ENCODE data around the gene RAMP3.

Gene RAMP3

DNA sequence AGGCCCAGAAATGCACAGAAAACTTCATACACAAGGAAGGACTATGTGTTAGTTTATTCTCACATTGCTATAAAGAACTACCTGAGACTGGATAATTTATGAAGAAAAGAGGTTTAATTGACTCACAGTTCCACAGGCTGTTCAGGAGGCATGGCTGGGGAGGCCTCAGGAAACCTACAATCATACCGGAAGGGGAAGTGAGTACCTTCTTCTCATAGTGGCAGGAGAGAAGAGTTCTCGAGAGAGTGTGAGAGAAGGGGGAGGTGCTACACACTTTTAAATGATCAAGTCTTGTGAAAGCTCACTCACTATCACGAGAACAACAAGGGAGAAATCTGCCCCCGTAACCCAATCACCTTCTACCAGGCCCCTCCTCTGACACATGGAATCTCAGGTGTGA, 16.8 kb upstream of the RAMP3 start:
- H2AFZ ChIP-seq (ENCODE audit: low read length), result no peak overlapping the region
- H4K20me1 ChIP-seq (ENCODE audit: insufficient read depth, low read length, poor library complexity, severe bottlenecking), result no peaks in the 10 kb centered on the region
- H3K9me3 ChIP-seq (ENCODE audit: insufficient read depth, low read depth, low read length), result no peaks in the 10 kb centered on the region
- TF ChIP-seq, protein P1, sequence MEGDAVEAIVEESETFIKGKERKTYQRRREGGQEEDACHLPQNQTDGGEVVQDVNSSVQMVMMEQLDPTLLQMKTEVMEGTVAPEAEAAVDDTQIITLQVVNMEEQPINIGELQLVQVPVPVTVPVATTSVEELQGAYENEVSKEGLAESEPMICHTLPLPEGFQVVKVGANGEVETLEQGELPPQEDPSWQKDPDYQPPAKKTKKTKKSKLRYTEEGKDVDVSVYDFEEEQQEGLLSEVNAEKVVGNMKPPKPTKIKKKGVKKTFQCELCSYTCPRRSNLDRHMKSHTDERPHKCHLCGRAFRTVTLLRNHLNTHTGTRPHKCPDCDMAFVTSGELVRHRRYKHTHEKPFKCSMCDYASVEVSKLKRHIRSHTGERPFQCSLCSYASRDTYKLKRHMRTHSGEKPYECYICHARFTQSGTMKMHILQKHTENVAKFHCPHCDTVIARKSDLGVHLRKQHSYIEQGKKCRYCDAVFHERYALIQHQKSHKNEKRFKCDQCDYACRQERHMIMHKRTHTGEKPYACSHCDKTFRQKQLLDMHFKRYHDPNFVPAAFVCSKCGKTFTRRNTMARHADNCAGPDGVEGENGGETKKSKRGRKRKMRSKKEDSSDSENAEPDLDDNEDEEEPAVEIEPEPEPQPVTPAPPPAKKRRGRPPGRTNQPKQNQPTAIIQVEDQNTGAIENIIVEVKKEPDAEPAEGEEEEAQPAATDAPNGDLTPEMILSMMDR (conservative IDR thresholded peaks at IDR 0.05; ENCODE audit: low read length), result no peak
- TF ChIP-seq EZH2phosphoT487 (IDR thresholded peaks at IDR 0.05; ENCODE audit: borderline replicate concordance), result no peak
- H3K9ac ChIP-seq (ENCODE audit: low read depth, low read length, poor library complexity, severe bottlenecking), result no peak overlapping the region
- no peak overlapping the region for H3K4me3 ChIP-seq (ENCODE audit: low read length, poor library complexity, severe bottlenecking)
- no peak overlapping the region for H3K4me2 ChIP-seq (ENCODE audit: low read depth, low read length, poor library complexity, severe bottlenecking)
- H3K36me3 ChIP-seq (ENCODE audit: insufficient read depth, low read length), result no peaks in the 10 kb centered on the region
- peaks cover 2% of the 10 kb centered on the region for H3K4me1 ChIP-seq (ENCODE audit: insufficient read depth, low read length, poor library complexity, severe bottlenecking)
- no peaks in the 10 kb centered on the region for H3K9me2 ChIP-seq (replicated peaks; ENCODE audit: low read depth, low read length)
- no peaks in the 10 kb centered on the region for H3F3A ChIP-seq (ENCODE audit: low read depth)
- H3K27me3 ChIP-seq (ENCODE audit: insufficient read depth, low read length, poor library complexity, severe bottlenecking), result no peaks in the 10 kb centered on the region
- H3K79me2 ChIP-seq (ENCODE audit: insufficient read depth, low read length), result no peaks in the 10 kb centered on the region

GRCh38 chr7:45143616-45144015, 14.0 kb upstream of the RAMP3 start:
- Histone ChIP-seq H3K79me2 (ENCODE audit: insufficient read depth, low read length) (no peaks in the 10 kb centered on the region), H3K36me3 (ENCODE audit: insufficient read depth, low read length) (no peaks in the 10 kb centered on the region), H3K4me2 (ENCODE audit: low read depth, low read length, poor library complexity, severe bottlenecking) (no peak overlapping the region), H3K4me1 (ENCODE audit: insufficient read depth, low read length, poor library complexity, severe bottlenecking) (no peaks in the 10 kb centered on the region), H3K9me3 (ENCODE audit: insufficient read depth, low read depth, low read length) (no peaks in the 10 kb centered on the region), H3K27me3 (ENCODE audit: insufficient read depth, low read length, poor library complexity, severe bottlenecking) (no peaks in the 10 kb centered on the region), H4K20me1 (ENCODE audit: insufficient read depth, low read length, poor library complexity, severe bottlenecking) (no peaks in the 10 kb centered on the region), H3K9me2 (replicated peaks; ENCODE audit: low read depth, low read length) (no peaks in the 10 kb centered on the region), H2AFZ (ENCODE audit: low read length) (no peak overlapping the region), H3K9ac (ENCODE audit: low read depth, low read length, poor library complexity, severe bottlenecking) (no peak overlapping the region), H3F3A (ENCODE audit: low read depth) (no peaks in the 10 kb centered on the region), H3K4me3 (ENCODE audit: low read length, poor library complexity, severe bottlenecking) (no peak overlapping the region)
- no peak for TF ChIP-seq EZH2phosphoT487 (IDR thresholded peaks at IDR 0.05; ENCODE audit: borderline replicate concordance)
- TF ChIP-seq, protein P1 (conservative IDR thresholded peaks at IDR 0.05; ENCODE audit: low read length), result no peak

DNA sequence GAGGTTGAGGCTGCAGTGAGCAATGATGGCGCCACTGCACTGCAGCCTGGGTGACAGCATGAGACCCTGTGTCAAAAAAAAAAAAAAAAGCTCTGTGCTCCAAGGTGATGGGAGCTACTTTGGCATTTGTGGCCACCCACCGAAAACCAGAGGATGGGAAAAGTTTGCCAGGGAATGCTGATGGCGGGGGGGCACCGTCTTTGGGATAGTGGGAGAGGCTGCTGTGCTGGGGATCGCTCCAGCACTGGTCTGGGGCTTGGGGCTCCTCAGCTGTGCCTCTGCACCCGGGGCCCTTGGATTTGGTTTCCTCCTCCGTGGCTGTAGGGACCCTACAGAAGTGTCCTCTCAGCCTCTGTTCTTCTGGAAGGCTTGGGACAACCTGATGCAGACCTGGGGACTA, 11.7 kb upstream of the RAMP3 start:
- no peaks in the 10 kb centered on the region for H3F3A ChIP-seq (ENCODE audit: low read depth)
- H3K36me3 ChIP-seq (ENCODE audit: insufficient read depth, low read length), result no peaks in the 10 kb centered on the region
- H3K9me2 ChIP-seq (replicated peaks; ENCODE audit: low read depth, low read length), result no peaks in the 10 kb centered on the region
- no peak overlapping the region for H3K4me3 ChIP-seq (ENCODE audit: low read length, poor library complexity, severe bottlenecking)
- H3K9ac ChIP-seq (ENCODE audit: low read depth, low read length, poor library complexity, severe bottlenecking), result no peak overlapping the region
- H4K20me1 ChIP-seq (ENCODE audit: insufficient read depth, low read length, poor library complexity, severe bottlenecking), result no peaks in the 10 kb centered on the region
- H3K4me2 ChIP-seq (ENCODE audit: low read depth, low read length, poor library complexity, severe bottlenecking), result no peak overlapping the region
- H3K4me1 ChIP-seq (ENCODE audit: insufficient read depth, low read length, poor library complexity, severe bottlenecking), result no peaks in the 10 kb centered on the region
- H3K27me3 ChIP-seq (ENCODE audit: insufficient read depth, low read length, poor library complexity, severe bottlenecking), result no peaks in the 10 kb centered on the region
- no peaks in the 10 kb centered on the region for H3K79me2 ChIP-seq (ENCODE audit: insufficient read depth, low read length)
- TF ChIP-seq, protein P1 (conservative IDR thresholded peaks at IDR 0.05; ENCODE audit: low read length), result no peak
- no peak for TF ChIP-seq EZH2phosphoT487 (IDR thresholded peaks at IDR 0.05; ENCODE audit: borderline replicate concordance)
- H2AFZ ChIP-seq (ENCODE audit: low read length), result no peak overlapping the region
- no peaks in the 10 kb centered on the region for H3K9me3 ChIP-seq (ENCODE audit: insufficient read depth, low read depth, low read length)

Measured in Loucy (cell line).